ENCODE data around the gene CAMKK2. TPM values are rescaled to one million over a fixed set of nuclear protein-coding genes. Genes with fewer than 3 reads are reported as not detected.
"Not testable (repeated sequence)": the region's sequence is repeated elsewhere in the genome, so short reads cannot be mapped to it uniquely, and the experiment has no call there.

Gene CAMKK2
- total and polyA plus RNA-seq, 2 of the 4 experiments (the other 2 are of a cell fraction), result 15.2 to 24.7 TPM

- H3K9me1 ChIP-seq (ENCODE audit: insufficient read depth, low read length); H4K5ac ChIP-seq (ENCODE audit: low read depth, low read length); in situ Hi-C loops (cut with MboI; ENCODE audit: low sequenced_read_pairs); H4K8ac ChIP-seq (ENCODE audit: low read depth in 2 of 2, low read length in 2 of 2); POLR2A ChIA-PET (ENCODE audit: unreplicated experiment); H2AK9ac ChIP-seq (replicated peaks; ENCODE audit: low read depth, low read length, poor library complexity); H2BK20ac ChIP-seq (ENCODE audit: low read depth, low read length); H3K4me3 ChIP-seq (ENCODE audit: insufficient read depth, low read depth, low read length); H3K4me2 ChIP-seq (ENCODE audit: low read depth, low read length); H4K91ac ChIP-seq (ENCODE audit: insufficient read depth, low read depth, low read length); H3K4ac ChIP-seq (ENCODE audit: low read depth, low read length); H2AK5ac ChIP-seq (ENCODE audit: low read depth, low read length); H3K14ac ChIP-seq (replicated peaks; ENCODE audit: low read depth, low read length); H3K23ac ChIP-seq (ENCODE audit: low read depth, low read length); H2BK120ac ChIP-seq (ENCODE audit: low read depth, low read length); DNase-seq; H3K18ac ChIP-seq (ENCODE audit: low read depth, low read length); H2BK15ac ChIP-seq (ENCODE audit: low read depth, low read length); BruUV-seq (replicated peaks); H3K9ac ChIP-seq (ENCODE audit: low read depth, low read length); intact Hi-C loops (cut with micrococcal nuclease); ATAC-seq (ENCODE audit: low read depth); H3K27ac ChIP-seq (ENCODE audit: insufficient read depth, low read length); H3K4me1 ChIP-seq (ENCODE audit: control insufficient read depth, insufficient read depth, low read length); H3K9me3 ChIP-seq (ENCODE audit: control insufficient read depth, insufficient read depth, low read length); H2BK5ac ChIP-seq (ENCODE audit: low read depth, low read length, poor library complexity, severe bottlenecking); H3K27me3 ChIP-seq (ENCODE audit: control insufficient read depth, insufficient read depth, low read length); H3K56ac ChIP-seq (ENCODE audit: extremely low read depth, insufficient read depth, low read length); H4K20me1 ChIP-seq (ENCODE audit: insufficient read depth, low read length); dilution Hi-C loops (cut with HindIII; ENCODE audit: low sequenced_read_pairs, unreplicated experiment); H2AFZ ChIP-seq (replicated peaks; ENCODE audit: low read length, poor library complexity): not testable (repeated sequence)
- WGBS, 2 experiments (ENCODE audit: extremely low coverage in 2 of 2, insufficient read length in 1 of 2), result no CpG with 5 or more reads among the region's 8 CpGs
- CTCF ChIA-PET, result interaction anchor here (1.1 kb wide), 1 partner anchor 135 kb away, joined by 4 read pairs; no protein-coding TSS in a partner anchor
- peaks cover 17% of the 10 kb centered on the region for H3K36me3 ChIP-seq (ENCODE audit: control insufficient read depth, insufficient read depth, low read length)
- peaks cover 3 to 13% of the 10 kb centered on the region in 2 experiments; a peak in 3 of 4 replicates for H3K79me1 ChIP-seq (ENCODE audit: low read depth in 1 of 2, low read length in 2 of 2)
Observed at GRCh38 chr12:121307397-121307796, 10.9 kb upstream of the CAMKK2 start.
